Kidney (tissue), 22 donors: ENCODE results near the gene NFAM1. TPM values are rescaled to one million over a fixed set of nuclear protein-coding genes. Genes with fewer than 3 reads are reported as not detected.
A peak's percentile ranks its signal among the peaks of the same experiment; 100 is the strongest.

Experiments
- DNase-seq, 5 donors: peaks; one replicate each; pipeline ENCODE4 v3.0.0-alpha.2; 2013 to 2020
- FAIRE-seq: peaks from 2 replicates; lab custom pipeline; 2012; peaks lifted over from hg19 to GRCh38; lab: Jason Lieb, UNC
- H3K27ac ChIP-seq, 2 donors: one replicate each; pipeline ENCODE4 v1.7.0; 2013; ENCODE audit warnings: low read depth in 2 of 2, low read length in 2 of 2, inconsistent platforms in 1 of 2
- H3K27me3 ChIP-seq: one replicate; pipeline ENCODE4 v1.7.1; 2013; ENCODE audit warnings: low read length, inconsistent platforms; ENCODE audit not compliant: control insufficient read depth, insufficient read depth
- H3K36me3 ChIP-seq, 3 donors: one replicate each; pipeline versions ENCODE4 v1.7.0 to v1.7.1; 2013; ENCODE audit warnings: low read length in 3 of 3, control low read depth in 1 of 3, inconsistent platforms in 1 of 3; ENCODE audit not compliant: insufficient read depth in 3 of 3, control insufficient read depth in 2 of 3
- H3K4me1 ChIP-seq, 3 donors: one replicate each; pipeline versions ENCODE4 v1.7.0 to v1.7.1; 2013; ENCODE audit warnings: low read length in 3 of 3, inconsistent platforms in 1 of 3, low read depth in 1 of 3; ENCODE audit not compliant: control insufficient read depth in 2 of 3, insufficient read depth in 2 of 3
- H3K4me3 ChIP-seq, 3 donors: one replicate each; pipeline versions ENCODE4 v1.7.0 to v1.8.1; 2013; ENCODE audit warnings: low read length in 3 of 3, control low read depth in 1 of 3, inconsistent platforms in 1 of 3
- H3K9ac ChIP-seq, 3 donors: one replicate each; pipeline versions ENCODE4 v1.7.0 to v1.7.1; 2013; ENCODE audit warnings: low read length in 3 of 3, control low read depth in 1 of 3, inconsistent platforms in 1 of 3
- H3K9me3 ChIP-seq, 3 donors: one replicate each; pipeline versions ENCODE4 v1.7.0 to v1.7.1; 2013; ENCODE audit warnings: low read length in 3 of 3, control low read depth in 1 of 3, inconsistent platforms in 1 of 3; ENCODE audit not compliant: control insufficient read depth in 2 of 3, insufficient read depth in 1 of 3
- intact Hi-C: fragments of 100-400 bp; cut with DNase I; formaldehyde crosslinking; loops from one replicate; pipeline ENCODE4 v1.11.1; 2022
- long read RNA-seq, 10 donors: library from polyadenylated mRNA in 1 of 10; unstranded in 1 of 10; transcript quantifications; one replicate each; pipeline ENCODE4 v2.0.0 and lab custom pipeline, GENCODE V29; 2021 to 2026
- polyA plus RNA-seq: library from polyadenylated mRNA; stranded (reverse); fragments of 350-450 nt; fragmentation: Illumina TruSeq; extraction: RNeasy Lipid Tissue Mini Kit (QIAGEN cat#74804); gene quantifications from one replicate; pipeline ENCODE4 v1.2.3, GENCODE V29; 2014; ENCODE audit warnings: low read depth, low replicate concordance; ENCODE audit not compliant: insufficient read depth
- total RNA-seq: library from RNA; stranded (reverse); fragmentation: NEBNext Ultra II Directional; extraction: Animal tissue kit (Norgen Biotek cat#: 25700); gene quantifications from one replicate; pipeline ENCODE4 v1.2.1, GENCODE V29; 2021
- TF ChIP-seq, protein P1 (sequence below): IDR thresholded peaks from 3 replicates; pipeline ENCODE4 v1.5.1; 2012; ENCODE audit warnings: mild to moderate bottlenecking, moderate library complexity, borderline replicate concordance; ENCODE audit not compliant: insufficient read depth; ENCODE audit errors: extremely low read depth
- donor health status: control.
- donor health status: control.
- donor health status: control.
- donor health status: control.
- donor health status: control.
- donor health status: DM: yes; HTN: yes; CAD: no.
- donor health status: Normal renal cell carcinoma (clear cell type).

NFAM1 gene, protein sequence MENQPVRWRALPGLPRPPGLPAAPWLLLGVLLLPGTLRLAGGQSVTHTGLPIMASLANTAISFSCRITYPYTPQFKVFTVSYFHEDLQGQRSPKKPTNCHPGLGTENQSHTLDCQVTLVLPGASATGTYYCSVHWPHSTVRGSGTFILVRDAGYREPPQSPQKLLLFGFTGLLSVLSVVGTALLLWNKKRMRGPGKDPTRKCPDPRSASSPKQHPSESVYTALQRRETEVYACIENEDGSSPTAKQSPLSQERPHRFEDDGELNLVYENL
- total RNA-seq (7.9 TPM), polyA plus RNA-seq (0.60 TPM)
- long read RNA-seq, donor 1 = 0 reads
- long read RNA-seq, donor 2 = 0 reads
- long read RNA-seq, donor 3 = 0 reads
- long read RNA-seq, donor 4 = 0 reads
- long read RNA-seq, donor 5 = 0 reads
- long read RNA-seq, donor 6 = 0 reads
- long read RNA-seq, donor 7, partial matches to known transcripts = 0 of 2 reads
- long read RNA-seq, donor 7, other reads (novel, unspliced or antisense) = 2 of 2 reads
- long read RNA-seq, donor 8 = 0 reads
- long read RNA-seq, donor 9 = 0 reads
- long read RNA-seq, donor 10 = 0 reads

DNA sequence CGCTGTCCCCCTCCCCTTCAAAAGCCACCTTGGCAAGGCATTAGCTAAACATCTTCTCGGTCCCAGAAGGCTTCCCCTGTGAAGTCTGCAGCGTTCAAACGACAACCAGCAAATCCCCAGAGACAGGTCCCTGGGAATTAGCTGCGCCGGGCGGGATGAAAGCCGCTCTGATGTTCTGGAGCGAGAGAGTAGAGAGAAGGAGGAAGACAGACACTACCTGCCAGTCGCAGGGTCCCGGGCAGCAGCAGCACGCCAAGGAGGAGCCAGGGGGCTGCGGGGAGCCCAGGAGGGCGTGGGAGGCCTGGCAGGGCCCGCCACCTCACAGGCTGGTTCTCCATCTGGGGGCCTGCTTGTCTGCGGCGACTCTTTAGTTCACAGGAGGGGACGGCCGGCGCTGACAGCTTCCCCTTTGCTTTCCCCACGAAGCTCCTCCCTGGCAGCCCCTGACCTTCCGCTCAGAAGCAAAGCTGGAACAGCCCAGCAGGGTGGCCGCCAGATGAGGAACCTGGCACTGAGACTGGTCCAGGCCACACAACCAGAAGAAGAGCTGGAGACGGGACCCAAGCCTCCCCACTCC is at the start of gene NFAM1:
Gene NFAM1 (minus strand): TSS at position 384 of the 577 bp plus-strand sequence. CDS start 46 bp downstream, at position 338.
- FAIRE-seq = no peak
- Histone ChIP-seq H3K27me3 (no peaks in the 10 kb centered on the region), H3K36me3 (no peaks in the 10 kb centered on the region), H3K4me1 (peaks cover 0 to 8% (median 0%) of the 10 kb centered on the region in 3 donors), H3K4me3 (no peak within 1 kb of the TSS), H3K9ac (no peak within 1 kb of the TSS), H3K27ac (no peak within 1 kb of the TSS), H3K9me3 (no peaks in the 10 kb centered on the region)
- DNase-seq = peak in 4 of 5 donors; percentile 25 to 86 (median 50)
- TF ChIP-seq, protein P1, sequence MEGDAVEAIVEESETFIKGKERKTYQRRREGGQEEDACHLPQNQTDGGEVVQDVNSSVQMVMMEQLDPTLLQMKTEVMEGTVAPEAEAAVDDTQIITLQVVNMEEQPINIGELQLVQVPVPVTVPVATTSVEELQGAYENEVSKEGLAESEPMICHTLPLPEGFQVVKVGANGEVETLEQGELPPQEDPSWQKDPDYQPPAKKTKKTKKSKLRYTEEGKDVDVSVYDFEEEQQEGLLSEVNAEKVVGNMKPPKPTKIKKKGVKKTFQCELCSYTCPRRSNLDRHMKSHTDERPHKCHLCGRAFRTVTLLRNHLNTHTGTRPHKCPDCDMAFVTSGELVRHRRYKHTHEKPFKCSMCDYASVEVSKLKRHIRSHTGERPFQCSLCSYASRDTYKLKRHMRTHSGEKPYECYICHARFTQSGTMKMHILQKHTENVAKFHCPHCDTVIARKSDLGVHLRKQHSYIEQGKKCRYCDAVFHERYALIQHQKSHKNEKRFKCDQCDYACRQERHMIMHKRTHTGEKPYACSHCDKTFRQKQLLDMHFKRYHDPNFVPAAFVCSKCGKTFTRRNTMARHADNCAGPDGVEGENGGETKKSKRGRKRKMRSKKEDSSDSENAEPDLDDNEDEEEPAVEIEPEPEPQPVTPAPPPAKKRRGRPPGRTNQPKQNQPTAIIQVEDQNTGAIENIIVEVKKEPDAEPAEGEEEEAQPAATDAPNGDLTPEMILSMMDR = no peak
- intact Hi-C loops = loop anchor here (10.0 kb wide), 1 partner anchor 267 kb away; no protein-coding TSS in a partner anchor

DNA sequence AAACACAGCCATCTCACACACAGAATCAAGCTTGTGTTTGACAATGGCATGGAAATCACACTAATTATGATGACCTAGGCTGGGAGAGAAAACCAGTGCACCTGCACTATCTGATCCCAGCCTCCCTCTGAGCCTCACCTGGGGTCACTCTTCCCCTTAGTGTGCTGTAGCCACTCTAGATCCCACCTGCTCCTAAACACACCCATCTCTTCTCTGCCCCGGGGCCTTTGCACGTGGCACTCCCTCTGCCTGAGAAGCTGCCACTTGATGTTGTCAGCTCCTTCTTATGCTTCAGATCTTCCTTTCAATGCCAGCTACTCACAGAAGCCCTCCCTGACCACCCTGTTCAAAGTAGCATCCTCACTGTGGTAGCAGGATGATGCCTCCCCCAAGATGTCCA is 42.9 kb upstream of the NFAM1 start:
- H3K4me3 ChIP-seq = no peak overlapping the region
- intact Hi-C loops = no loop called here
- TF ChIP-seq, protein P1 = no peak
- H3K9ac ChIP-seq = no peak overlapping the region
- no peaks in the 10 kb centered on the region for H3K9me3 ChIP-seq
- no peaks in the 10 kb centered on the region for H3K27me3 ChIP-seq
- no peaks in the 10 kb centered on the region for H3K36me3 ChIP-seq
- no peak overlapping the region for H3K27ac ChIP-seq
- FAIRE-seq = no peak
- H3K4me1 ChIP-seq = peaks cover 0 to 8% (median 5%) of the 10 kb centered on the region in 3 donors
- DNase-seq = peak in 2 of 5 donors; percentile 18 to 22

- H3K27me3 ChIP-seq = no peaks in the 10 kb centered on the region
- peak; percentile 1 to 74 (median 30) for DNase-seq
- no peaks in the 10 kb centered on the region for H3K36me3 ChIP-seq
- no peak overlapping the region for H3K27ac ChIP-seq
- peaks cover 0 to 8% (median 5%) of the 10 kb centered on the region in 3 donors for H3K4me1 ChIP-seq
- H3K9me3 ChIP-seq = no peaks in the 10 kb centered on the region
- H3K9ac ChIP-seq = no peak overlapping the region
- intact Hi-C loops = no loop called here
- H3K4me3 ChIP-seq = no peak overlapping the region
- TF ChIP-seq, protein P1 = peak; percentile 62
- FAIRE-seq = peak; percentile 49
These were observed 41.4 kb upstream of the NFAM1 start for GRCh38 chr22:42473484-42474193.
